HG03175 (cell line): ENCODE measurements around the gene NCKAP5.

ENCODE experiments used
- ATAC-seq: cut with Tn5 transposase; IDR thresholded peaks from one replicate; pipeline ENCODE4 v1.9.1; 2021; ENCODE audit warnings: mild to moderate bottlenecking, moderate library complexity; ENCODE audit not compliant: unreplicated experiment

NCKAP5 gene

DNA sequence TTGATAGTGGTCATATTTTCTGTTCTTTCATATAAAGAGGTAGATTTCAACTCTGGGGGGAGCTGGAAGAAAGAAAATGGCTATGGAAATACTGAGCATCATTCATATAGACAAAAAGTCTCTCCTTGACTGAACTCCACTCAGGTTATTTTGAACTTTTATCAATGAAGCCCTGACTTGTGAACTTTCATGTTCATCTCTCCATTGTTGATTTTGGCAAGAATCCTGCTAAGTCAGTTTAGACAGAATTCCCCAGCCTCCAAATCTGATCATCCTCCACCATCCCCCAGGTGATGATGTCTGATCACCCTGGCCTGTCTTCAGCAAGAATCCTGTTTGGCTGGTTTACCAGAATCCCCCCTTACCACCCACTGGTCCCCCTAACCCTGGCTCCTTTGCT lies 395.0 kb downstream of the NCKAP5 start:
- no peak for ATAC-seq

DNA sequence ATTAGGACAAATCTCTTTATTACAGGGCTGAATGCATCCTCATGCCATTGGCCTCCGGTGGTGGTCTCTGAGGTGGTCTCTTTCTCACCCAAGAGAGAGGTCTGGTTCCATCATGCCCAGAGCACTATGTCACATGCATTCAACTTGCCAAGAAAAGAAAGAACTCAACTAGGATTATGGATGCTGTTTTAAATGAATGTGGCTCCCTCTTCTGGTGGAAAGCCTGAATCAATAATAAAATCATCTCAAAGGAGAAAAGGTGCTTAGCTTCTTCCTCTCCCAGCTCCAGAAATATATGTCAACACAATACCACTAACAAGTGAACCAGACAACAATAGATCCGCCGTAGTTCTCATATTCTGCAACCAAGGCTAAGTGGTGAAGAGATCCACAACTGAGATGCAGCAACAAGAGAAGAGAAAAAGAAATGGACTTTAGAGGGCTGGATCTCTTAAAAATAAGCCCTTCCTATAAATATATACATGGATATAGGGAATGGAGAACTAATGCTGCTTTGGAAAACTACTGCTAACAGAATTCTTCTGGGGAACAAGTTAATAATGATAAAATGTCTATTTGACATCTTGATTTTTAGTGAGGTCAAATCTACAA lies 396.8 kb downstream of the NCKAP5 start:
- peak; percentile 41 for ATAC-seq

GRCh38 chr2:133169274-133169912 lies 398.9 kb downstream of the NCKAP5 start:
- no peak for ATAC-seq

DNA sequence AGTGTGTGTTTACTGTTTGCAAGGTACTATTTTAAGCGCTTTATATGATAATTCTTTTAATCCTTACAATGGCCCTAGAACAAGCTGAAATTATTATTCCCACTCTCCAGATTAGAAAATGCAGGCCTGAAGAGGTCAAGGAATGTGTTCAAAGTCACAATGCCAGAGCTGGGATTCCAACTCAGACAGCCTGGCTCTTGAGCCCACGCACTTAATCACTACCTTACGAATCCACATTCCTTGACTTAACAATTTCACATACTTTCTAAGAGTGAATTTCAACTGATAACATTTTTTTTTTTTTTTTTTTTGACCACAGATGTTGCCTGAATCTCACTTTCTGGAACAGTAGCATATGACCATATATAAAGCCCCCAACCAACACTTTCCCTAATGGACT lies 400.3 kb downstream of the NCKAP5 start:
- ATAC-seq = no peak

GRCh38 chr2:133167223-133167622 lies 401.0 kb downstream of the NCKAP5 start:
- no peak for ATAC-seq

DNA sequence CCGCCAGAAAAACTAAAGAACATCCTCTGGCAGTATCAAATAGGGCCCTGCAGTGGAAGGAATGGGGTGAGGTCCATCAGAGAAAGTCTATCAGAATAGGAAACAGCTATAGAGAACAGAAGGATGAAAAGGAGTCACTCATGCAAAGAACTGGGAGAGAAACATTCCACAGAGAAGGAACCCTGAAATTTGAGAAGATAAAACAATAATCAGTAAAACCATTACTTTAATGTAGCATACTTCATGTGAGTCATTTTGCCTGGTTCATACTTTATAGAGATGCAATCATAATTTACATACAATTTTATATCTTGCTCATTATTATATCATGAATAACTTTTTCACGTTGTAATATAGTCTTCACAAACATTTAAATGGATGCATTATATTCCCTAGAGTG lies 402.2 kb downstream of the NCKAP5 start:
- ATAC-seq = no peak

DNA sequence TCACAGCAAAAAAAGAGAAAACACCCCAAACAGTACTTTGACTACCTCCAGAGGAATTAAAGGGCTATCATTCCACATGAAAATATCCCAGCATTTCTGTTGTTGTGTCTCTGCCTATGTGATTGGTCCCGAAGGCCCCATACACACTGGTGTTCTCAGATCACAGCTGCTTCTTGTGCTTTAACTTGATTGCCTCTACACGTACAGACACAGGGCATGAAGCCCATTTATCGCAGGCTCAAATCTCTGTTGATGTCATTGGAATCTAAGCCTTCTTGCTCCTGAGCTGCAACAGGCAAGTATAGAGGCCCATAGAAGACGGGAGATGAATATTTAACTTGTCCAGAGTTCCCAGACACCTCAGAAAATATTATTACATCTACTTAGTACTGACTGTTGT lies 405.2 kb downstream of the NCKAP5 start:
- ATAC-seq = no peak

- no peak for ATAC-seq
These were observed 409.8 kb downstream of the NCKAP5 start for GRCh38 chr2:133158442-133158841.

GRCh38 chr2:133158024-133158423 lies 410.2 kb downstream of the NCKAP5 start:
- no peak for ATAC-seq

DNA sequence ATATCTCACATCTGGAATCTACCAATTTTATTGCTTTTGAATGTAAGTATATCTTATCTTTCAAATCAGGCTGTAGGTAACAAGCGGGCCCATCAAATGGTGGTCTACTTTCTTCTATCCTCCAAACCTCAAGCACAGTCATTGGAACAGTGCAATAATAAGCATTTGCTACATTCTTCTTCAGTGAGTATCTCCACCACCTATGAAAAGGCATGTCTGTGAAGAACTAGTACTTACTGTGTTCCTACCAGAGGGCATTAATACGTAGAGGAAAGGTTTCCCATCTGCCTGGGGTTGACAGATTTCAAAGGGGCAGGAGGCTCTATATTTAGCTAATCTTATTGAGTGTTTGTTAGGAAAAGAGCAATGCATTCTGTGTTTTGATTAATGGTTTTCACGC lies 411.1 kb downstream of the NCKAP5 start:
- ATAC-seq = no peak

DNA sequence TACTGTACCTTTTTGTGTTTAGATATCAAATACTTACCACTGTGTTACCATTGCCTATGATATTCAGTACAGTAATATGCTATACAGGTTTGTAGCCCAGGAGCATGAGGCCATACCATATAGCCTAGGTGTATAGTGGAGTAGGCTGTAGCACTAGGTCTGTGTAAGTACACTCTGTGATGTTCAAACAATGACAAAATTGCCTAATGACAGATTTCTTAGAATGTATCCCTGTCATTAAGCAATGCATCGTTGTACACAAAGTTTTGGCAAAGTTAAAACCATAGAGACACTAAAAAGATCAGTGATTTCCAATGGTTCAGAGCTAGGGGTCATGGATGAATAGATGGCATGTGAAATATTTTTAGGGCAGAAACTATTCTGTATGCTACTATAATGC lies 415.5 kb downstream of the NCKAP5 start:
- ATAC-seq = no peak

DNA sequence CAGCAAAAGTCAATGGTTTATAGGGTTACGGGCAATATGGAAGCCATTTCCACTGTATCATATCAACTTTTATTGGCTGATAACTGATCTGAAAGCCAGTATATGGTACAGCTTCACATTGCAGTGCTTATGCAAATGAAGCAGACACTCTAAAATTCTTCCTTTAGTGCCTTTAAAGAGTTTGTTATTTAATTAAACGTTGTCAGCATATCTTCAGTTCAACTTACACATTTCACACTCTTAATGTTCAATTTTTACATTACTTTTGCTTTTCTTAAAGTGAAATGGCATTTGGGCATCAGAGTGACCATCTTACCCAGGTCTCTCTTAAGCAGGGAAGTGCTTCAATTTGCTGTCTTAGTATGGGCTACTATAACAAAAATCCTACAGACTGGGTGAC lies 420.1 kb downstream of the NCKAP5 start:
- ATAC-seq = no peak

- no peak for ATAC-seq
These were observed 421.4 kb downstream of the NCKAP5 start for GRCh38 chr2:133146893-133147292.

- ATAC-seq = no peak
These were observed 424.6 kb downstream of the NCKAP5 start for GRCh38 chr2:133143645-133144044.

DNA sequence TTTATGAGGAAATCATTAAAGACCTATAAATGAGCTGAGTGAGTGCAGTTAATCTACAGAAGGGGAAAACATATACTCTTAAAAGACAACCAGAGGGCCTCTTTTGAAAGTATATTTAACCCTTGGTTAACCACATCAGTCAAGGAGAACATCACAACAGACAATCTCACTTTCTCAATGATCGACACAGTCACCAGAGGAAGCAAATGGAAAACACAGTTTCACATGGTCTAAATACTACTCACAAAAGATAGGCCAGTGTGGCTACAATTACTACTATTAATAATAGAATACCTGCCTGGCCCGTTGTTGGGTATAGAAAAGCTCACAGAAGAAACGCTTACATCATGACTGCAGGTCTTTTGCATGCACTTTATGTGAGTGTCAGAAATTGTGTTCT lies 426.2 kb downstream of the NCKAP5 start:
- ATAC-seq = no peak

DNA sequence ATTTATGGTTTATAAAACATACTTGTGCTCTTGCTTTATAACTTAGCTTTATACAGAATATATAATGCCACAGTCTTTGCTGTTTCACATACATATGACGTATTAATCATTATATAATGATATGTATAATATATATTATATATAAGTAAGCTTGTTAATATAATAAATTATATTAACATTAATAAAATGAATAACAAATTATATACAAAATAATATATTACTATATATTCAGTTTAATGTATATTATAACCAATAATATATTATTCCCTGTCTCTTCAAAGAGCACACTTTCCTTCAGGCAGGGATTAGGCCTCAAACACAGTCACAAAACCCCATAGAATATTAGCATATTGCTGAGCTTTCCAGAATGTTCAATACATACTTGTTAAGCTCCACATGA lies 427.6 kb downstream of the NCKAP5 start:
- ATAC-seq = no peak

DNA sequence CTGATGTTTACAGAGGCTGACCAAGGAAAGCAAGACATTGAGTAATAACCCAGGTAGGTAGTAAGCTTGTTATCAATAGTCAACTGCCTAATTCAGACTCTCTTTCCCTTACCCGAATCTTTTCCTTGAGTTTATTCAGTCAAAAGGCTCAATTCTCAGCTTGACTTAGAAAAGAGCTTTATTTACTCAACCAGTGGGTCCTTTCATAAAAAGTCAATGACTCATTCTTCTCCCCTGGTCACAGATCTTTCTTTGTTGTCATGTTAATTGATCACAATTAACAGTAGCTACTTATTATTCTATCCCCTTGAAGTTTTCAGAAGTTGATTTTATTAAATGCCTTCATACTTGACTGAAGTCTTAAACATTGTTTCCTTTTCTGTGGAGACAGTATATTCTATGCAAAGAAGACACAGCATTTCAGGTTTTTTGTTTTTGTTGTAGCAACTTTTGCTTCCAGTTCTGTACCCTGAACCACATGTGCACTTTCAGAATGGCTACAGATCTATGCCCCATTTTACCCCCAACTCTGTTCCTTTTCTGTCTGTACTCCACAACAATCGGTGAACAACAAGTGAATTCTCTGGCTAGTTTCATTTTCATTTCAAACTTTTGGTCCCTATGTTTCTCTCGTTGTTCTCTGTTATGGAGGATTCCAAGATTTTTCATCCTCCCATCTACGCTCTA lies 428.3 kb downstream of the NCKAP5 start:
- ATAC-seq = no peak

- ATAC-seq = no peak
These were observed 429.6 kb downstream of the NCKAP5 start for GRCh38 chr2:133138693-133139092.

DNA sequence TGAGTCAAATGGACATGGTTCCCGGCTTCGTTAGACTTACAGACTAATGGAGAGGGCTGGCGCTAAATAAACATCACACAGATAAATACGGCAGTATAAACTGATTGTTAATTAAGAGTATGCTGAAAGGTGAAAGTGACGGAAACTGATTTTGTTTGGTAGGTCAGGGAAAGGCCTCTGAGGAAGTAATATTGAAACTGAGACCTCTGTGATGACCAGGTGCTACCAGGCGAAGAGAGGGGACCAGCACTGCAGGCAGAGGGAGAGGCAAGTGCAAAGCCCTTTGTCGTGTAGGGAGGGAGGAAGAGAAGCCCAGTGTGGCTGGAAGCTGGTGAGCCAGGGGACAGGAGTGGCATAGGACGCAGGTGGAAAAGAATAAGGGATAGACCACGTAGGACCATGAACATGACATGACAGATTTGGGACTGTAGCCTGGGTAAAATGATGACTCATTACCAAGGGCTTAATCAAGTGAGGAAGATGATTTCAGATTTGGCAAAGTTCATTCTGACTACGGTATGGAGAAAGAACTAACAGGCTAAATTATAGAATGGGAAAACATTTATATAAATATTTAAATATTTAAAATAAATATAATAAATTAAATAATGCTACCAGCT lies 433.1 kb downstream of the NCKAP5 start:
- ATAC-seq = no peak

GRCh38 chr2:133130548-133131246 lies 437.6 kb downstream of the NCKAP5 start:
- ATAC-seq = no peak

- no peak for ATAC-seq
These were observed 443.8 kb downstream of the NCKAP5 start for GRCh38 chr2:133124446-133124845.
